ENCODE results near the gene GEMIN8.

GEMIN8 gene

GRCh38 chrX:14022019-14022418 lies 7.7 kb downstream of the GEMIN8 start:
- in situ Hi-C loops (cut with MboI; ENCODE audit: low sequenced_read_pairs), result no loop called here

- in situ Hi-C loops (cut with MboI; ENCODE audit: low sequenced_read_pairs), result no loop called here
Observed at GRCh38 chrX:14017399-14017798, 12.3 kb downstream of the GEMIN8 start.

DNA sequence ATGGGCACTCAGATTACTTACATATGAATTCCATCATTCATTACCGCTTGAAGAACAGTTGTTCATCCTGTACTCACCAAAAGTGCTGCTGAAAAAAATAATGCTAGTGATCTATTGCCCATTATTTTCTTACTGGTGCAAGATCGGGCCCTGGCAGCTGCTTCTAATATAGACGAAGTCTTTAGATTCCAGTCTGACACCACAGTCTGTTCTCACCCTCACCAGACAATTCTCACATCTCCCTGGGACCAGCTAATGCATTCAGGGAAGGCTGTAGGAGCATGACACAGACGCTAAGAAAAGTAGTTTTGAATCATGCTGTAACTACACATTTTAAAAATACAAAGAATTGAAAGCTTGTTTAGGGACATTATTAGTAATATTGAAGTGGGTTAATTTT lies 13.8 kb downstream of the GEMIN8 start:
- in situ Hi-C loops (cut with MboI; ENCODE audit: low sequenced_read_pairs), result no loop called here

- in situ Hi-C loops (cut with MboI; ENCODE audit: low sequenced_read_pairs), result no loop called here
Observed at GRCh38 chrX:14015294-14015693, 14.4 kb downstream of the GEMIN8 start.

GRCh38 chrX:14014526-14014925 lies 15.2 kb downstream of the GEMIN8 start:
- in situ Hi-C loops (cut with MboI; ENCODE audit: low sequenced_read_pairs), result no loop called here

DNA sequence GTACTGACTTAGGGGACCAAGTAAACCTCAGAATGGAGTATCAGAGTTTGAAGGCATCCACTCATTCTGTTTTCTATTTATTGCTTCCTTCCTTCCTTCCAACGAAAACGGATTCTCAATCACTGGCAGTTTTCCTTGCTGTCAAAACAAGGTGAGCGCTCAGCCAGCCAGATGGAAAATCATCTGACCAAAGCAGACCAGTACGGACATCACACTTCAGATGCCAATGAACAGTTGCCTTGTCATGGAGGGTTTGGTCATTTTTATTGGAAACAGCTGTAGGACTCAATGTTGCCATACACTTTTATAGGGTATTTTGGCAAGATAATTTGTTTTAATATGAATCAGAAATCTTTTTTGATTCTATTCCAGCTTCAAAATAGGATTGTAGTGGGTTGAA lies 16.6 kb downstream of the GEMIN8 start:
- in situ Hi-C loops (cut with MboI; ENCODE audit: low sequenced_read_pairs), result no loop called here

DNA sequence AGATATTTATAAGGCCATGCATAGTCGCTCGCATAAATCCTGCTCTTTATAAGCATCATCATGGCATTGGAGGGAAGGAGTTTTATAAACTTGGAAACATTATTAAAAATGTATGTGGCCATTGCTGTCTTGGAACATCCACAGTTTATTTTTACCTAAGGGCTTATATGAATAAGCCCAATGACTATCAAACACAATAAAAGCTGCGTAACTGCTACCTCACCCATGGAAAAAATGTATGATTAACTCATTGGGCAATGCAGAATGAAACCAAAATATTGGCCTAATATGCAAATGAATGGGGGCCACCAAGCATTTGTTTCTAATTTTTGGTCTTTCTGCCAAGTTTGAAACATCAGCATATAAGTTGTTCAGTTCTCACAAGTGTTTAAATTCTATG lies 19.1 kb downstream of the GEMIN8 start:
- in situ Hi-C loops (cut with MboI; ENCODE audit: low sequenced_read_pairs), result no loop called here

GRCh38 chrX:14006540-14006939 lies 23.2 kb downstream of the GEMIN8 start:
- in situ Hi-C loops (cut with MboI; ENCODE audit: low sequenced_read_pairs), result no loop called here

- in situ Hi-C loops (cut with MboI; ENCODE audit: low sequenced_read_pairs), result no loop called here
Observed at GRCh38 chrX:14003876-14004425, 25.7 kb downstream of the GEMIN8 start.

DNA sequence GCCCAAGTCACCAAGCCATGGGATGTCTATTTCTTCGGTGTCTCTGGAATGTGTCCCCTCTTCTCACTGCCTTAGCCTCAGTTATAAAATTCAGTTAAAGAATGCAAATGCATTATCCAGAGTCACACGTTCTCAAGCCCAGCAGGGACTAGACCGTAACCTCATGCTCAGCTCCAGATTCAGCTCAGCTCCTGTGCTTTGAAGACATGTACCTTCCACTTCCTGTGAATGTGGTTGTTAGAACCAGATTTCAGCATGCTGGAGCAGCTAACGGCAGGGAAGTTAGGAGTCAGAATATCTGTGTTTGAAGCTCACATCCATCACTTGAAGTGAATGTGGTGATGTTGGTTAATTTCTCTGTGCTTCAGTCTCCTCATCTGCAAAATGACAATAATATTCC lies 26.7 kb downstream of the GEMIN8 start:
- in situ Hi-C loops (cut with MboI; ENCODE audit: low sequenced_read_pairs), result no loop called here

GRCh38 chrX:13996650-13997049 lies 33.0 kb downstream of the GEMIN8 start:
- in situ Hi-C loops (cut with MboI; ENCODE audit: low sequenced_read_pairs), result no loop called here

DNA sequence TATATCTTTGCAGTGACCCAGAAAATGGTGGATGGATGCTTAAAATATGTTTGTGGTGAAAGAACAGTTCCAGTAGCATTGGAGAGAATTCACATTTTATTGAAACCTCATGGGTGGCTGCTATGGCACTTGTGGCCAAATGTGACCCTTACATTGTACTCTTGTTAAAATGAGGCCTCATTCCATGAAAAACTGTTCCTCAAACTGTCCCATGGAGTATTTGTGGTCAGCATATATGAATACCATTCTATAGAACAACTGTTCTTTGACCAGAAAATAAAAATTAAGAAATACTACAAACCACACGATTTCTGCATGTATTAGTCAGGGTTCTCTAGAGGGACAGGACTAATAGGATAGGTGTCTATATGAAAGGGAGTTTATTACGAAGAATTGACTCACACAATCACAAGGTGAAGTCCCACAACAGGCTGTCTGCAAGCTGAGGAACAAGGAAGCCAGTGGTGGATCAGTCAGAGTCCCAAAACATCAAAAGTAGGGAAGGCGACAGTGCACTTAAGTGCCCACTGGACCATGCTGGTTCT lies 35.1 kb downstream of the GEMIN8 start:
- in situ Hi-C loops (cut with MboI; ENCODE audit: low sequenced_read_pairs), result no loop called here

DNA sequence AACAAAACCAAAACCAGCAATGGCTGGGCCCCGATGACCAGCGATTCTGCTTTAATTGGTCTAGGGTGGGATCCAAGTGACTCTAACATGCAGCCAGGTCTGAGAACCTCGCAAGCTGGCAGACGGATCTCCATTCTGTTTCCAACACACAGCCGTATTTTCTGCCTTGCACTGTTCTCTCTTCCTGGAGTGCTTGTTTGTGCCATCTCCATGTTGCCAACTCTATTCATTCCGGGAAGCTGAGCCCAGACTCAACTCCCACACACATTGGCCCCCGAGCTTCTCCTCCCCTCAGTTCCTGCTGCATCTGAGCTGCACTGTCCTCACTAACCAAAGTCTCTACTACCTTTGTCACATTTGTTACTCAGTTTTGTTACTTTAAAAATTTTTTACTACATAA lies 35.6 kb downstream of the GEMIN8 start:
- in situ Hi-C loops (cut with MboI; ENCODE audit: low sequenced_read_pairs), result no loop called here

GRCh38 chrX:13990126-13990800 lies 39.4 kb downstream of the GEMIN8 start:
- in situ Hi-C loops (cut with MboI; ENCODE audit: low sequenced_read_pairs), result no loop called here

DNA sequence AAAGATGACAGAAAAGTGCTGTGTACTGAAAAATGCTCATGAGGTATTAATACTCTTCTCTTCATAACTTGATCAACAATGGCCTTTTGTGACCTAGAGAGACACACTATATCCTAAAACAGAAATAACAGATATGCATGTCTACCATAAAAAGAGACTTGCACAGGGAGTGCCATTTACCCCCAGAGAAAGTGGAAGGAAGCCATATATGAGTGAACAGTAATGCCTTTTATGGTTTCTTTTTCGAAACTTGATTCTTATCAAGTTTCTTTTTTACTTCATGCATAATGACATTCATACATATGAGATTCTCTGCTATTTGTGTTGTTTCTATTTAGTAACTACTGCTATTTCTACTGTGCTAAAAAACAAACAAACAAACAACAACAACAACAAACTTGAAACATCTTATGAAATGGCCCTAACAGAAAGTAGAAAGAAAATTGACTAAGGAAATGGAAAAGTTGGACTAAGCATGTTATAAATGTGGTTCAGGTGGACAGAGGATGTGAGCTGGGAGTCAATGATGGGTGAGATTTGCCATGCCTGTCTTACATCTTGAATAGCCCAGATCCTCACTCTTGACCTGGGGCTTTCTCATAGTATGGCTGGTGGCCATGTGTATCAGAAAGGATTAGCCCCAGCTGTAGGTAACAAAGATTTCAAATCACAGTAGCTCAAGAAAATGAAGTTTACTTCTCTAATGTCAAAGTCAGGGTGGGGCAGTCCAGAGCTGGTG lies 43.8 kb downstream of the GEMIN8 start:
- in situ Hi-C loops (cut with MboI; ENCODE audit: low sequenced_read_pairs), result no loop called here

DNA sequence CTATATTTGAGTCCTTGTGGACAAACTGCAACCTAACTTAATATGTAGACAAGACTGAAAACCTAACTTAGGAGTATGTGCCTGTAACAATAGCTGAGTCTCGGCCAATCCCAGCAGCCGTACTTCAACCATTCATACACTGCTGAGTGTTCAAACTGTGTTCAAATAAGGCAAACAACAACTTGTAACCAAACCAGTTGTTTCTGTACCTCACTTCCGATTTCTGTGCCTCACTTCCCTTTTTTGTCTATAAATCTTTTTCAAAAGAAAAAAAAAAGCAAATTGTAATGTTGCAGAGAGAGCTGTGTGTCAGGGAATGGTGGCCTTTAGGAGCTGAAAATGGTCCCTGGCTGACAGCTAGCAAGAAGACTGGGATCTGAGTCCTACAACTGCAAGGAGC lies 46.0 kb downstream of the GEMIN8 start:
- in situ Hi-C loops (cut with MboI; ENCODE audit: low sequenced_read_pairs), result no loop called here

DNA sequence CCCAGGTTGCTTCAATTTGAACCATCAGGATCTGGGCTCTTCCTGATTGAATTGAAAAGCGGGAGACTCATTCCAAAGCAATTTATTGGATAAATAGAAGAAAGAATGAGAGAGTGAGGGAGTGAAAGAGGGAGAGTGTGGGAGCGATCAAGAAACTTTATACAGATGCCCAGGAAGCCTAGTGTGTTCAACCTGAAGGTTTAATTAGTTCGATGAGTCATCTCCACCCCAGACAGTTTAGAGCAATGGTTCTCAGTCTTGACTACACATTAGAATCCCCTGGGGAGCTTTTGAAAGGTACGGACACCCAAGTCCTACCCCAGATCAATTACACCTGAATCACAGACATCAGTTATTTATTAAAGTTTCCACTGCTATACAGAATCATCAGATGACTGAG lies 61.5 kb downstream of the GEMIN8 start:
- in situ Hi-C loops (cut with MboI; ENCODE audit: low sequenced_read_pairs), result no loop called here

GRCh38 chrX:13967636-13968035 lies 62.1 kb downstream of the GEMIN8 start:
- in situ Hi-C loops (cut with MboI; ENCODE audit: low sequenced_read_pairs), result no loop called here

GRCh38 chrX:13966793-13967125 lies 62.9 kb downstream of the GEMIN8 start:
- in situ Hi-C loops (cut with MboI; ENCODE audit: low sequenced_read_pairs), result no loop called here

GRCh38 chrX:13966071-13966792 lies 63.5 kb downstream of the GEMIN8 start:
- in situ Hi-C loops (cut with MboI; ENCODE audit: low sequenced_read_pairs), result no loop called here

GRCh38 chrX:13965531-13965930 lies 64.2 kb downstream of the GEMIN8 start:
- in situ Hi-C loops (cut with MboI; ENCODE audit: low sequenced_read_pairs), result no loop called here

DNA sequence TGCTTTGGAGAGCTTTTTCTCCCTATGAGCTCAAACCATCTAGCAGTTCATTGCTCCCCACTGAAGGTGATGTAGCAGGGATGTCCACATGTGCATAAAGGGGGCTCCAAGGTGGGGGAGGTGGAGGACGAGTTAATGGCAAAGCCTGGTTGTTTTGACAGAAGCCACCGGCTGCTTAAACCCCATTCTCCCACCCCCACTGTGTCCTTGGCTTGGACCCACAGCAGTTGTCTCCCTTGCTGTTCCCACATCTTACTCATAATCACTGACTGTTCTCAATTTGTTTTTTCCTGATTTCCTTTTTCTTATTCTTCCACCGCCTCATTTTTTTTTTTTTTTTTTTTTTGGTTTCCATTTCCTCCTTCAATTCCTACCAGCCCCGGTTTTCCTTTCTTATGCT lies 72.7 kb downstream of the GEMIN8 start:
- in situ Hi-C loops (cut with MboI; ENCODE audit: low sequenced_read_pairs), result no loop called here
